Calu3 (cell line): ENCODE data around the gene VASP. TPM values are rescaled to one million over a fixed set of nuclear protein-coding genes. Genes with fewer than 3 reads are reported as not detected.

Experiments
- BruUV-seq: library from RNA; stranded (reverse); fragments of 400-500 nt; replicated peaks from 2 replicates; lab custom pipeline; 2021; lab: Mats Ljungman, UMichigan
- CTCF ChIA-PET: fragments of 300-600 bp; sonication (Branson Sonifier 250); formaldehyde crosslinking; loops from one replicate; lab custom pipeline; 2022; ENCODE audit warnings: antibody characterized with exemption; lab: Charles Lee
- DNase-seq: peaks from one replicate; pipeline ENCODE4 v3.0.0; 2022
- H3K27ac Mint-ChIP-seq: one replicate; pipeline ENCODE4 v1.8.0; 2022; ENCODE audit warnings: mixed read lengths; ENCODE audit not compliant: unreplicated experiment
- H3K27me3 Mint-ChIP-seq: one replicate; pipeline ENCODE4 v1.8.0; 2022; ENCODE audit warnings: mixed read lengths; ENCODE audit not compliant: unreplicated experiment
- H3K36me3 Mint-ChIP-seq: one replicate; pipeline ENCODE4 v1.8.0; 2022; ENCODE audit warnings: mild to moderate bottlenecking, moderate library complexity, mixed read lengths; ENCODE audit not compliant: insufficient read depth, unreplicated experiment
- H3K4me1 Mint-ChIP-seq: one replicate; pipeline ENCODE4 v1.8.0; 2022; ENCODE audit warnings: mild to moderate bottlenecking, low read depth, mixed read lengths; ENCODE audit not compliant: unreplicated experiment
- H3K4me3 Mint-ChIP-seq: one replicate; pipeline ENCODE4 v1.8.0; 2022; ENCODE audit warnings: mild to moderate bottlenecking, low read depth, moderate library complexity, mixed read lengths; ENCODE audit not compliant: unreplicated experiment
- H3K9me3 Mint-ChIP-seq: one replicate; pipeline ENCODE4 v1.8.0; 2022; ENCODE audit warnings: low read depth, mixed read lengths; ENCODE audit not compliant: unreplicated experiment
- CTCF ChIP-seq: fragments of 200-600 bp; IDR thresholded peaks from one replicate; pipeline ENCODE4 v1.8.0; 2022; ENCODE audit warnings: antibody characterized with exemption; ENCODE audit not compliant: unreplicated experiment
- intact Hi-C: fragments of 100-400 bp; cut with micrococcal nuclease; formaldehyde crosslinking; loops from one replicate; pipeline ENCODE4 v1.10.0; 2022; ENCODE audit not compliant: unreplicated experiment
- total RNA-seq: library from RNA; stranded (reverse); gene quantifications from 2 replicates; pipeline ENCODE4 v1.2.3, GENCODE V29; 2022

The VASP gene
- total RNA-seq, 1 experiment from 2014 or later = 194 TPM

GRCh38 chr19:45575216-45575615 lies 67.9 kb downstream of the VASP start:
- no peak for DNase-seq
- H3K4me3 Mint-ChIP-seq = no peak overlapping the region
- intact Hi-C loops = no loop called here
- CTCF ChIA-PET = no interaction called here
- no peak overlapping the region for H3K27ac Mint-ChIP-seq
- no peaks in the 10 kb centered on the region for H3K27me3 Mint-ChIP-seq
- no peak for TF ChIP-seq CTCF
- BruUV-seq = no TSS peak
- no peaks in the 10 kb centered on the region for H3K9me3 Mint-ChIP-seq
- peaks cover 33% of the 10 kb centered on the region for H3K4me1 Mint-ChIP-seq
- H3K36me3 Mint-ChIP-seq = peaks cover 17% of the 10 kb centered on the region

Other genes starting within 250 kb of the VASP start
- not detected in 2 replicates for gene CKM, start 184.6 kb upstream of the VASP start, total RNA-seq
- gene KLC3, start 166.7 kb upstream of the VASP start, total RNA-seq = 3.3 and 4.5 TPM in 2 replicates
- gene ERCC2, start 136.9 kb upstream of the VASP start, total RNA-seq = 56.4 and 57.7 TPM in 2 replicates
- gene PPP1R13L, start 102.4 kb upstream of the VASP start, total RNA-seq = 98.4 and 135 TPM in 2 replicates
- gene POLR1G, start 100.8 kb upstream of the VASP start, total RNA-seq = 22.5 and 25.8 TPM in 2 replicates
- 55.7 and 58.9 TPM in 2 replicates for gene ERCC1, start 83.6 kb upstream of the VASP start, total RNA-seq
- gene FOSB, start 39.5 kb upstream of the VASP start, total RNA-seq = 18.7 and 23.8 TPM in 2 replicates
- gene RTN2, start 10.4 kb upstream of the VASP start, total RNA-seq = 5.7 and 7.2 TPM in 2 replicates
- 5.0 and 6.8 TPM in 2 replicates for gene PPM1N, start 9.0 kb upstream of the VASP start, total RNA-seq
- gene OPA3, start 77.3 kb downstream of the VASP start, total RNA-seq = 14.2 and 17.1 TPM in 2 replicates
- not detected in 2 replicates for gene GPR4, start 94.7 kb downstream of the VASP start, total RNA-seq
- 93.7 and 94.0 TPM in 2 replicates for gene EML2, start 131.9 kb downstream of the VASP start, total RNA-seq
- gene GIPR, start 160.7 kb downstream of the VASP start, total RNA-seq = 6.9 TPM in 2 replicates
- gene SNRPD2, start 184.5 kb downstream of the VASP start, total RNA-seq = 603 and 663 TPM in 2 replicates
- gene QPCTL, start 185.2 kb downstream of the VASP start, total RNA-seq = 20.4 and 20.7 TPM in 2 replicates
- 43.8 and 53.6 TPM in 2 replicates for gene FBXO46, start 223.4 kb downstream of the VASP start, total RNA-seq
- gene MEIOSIN, start 226.0 kb downstream of the VASP start, total RNA-seq = not detected in 2 replicates